ENCODE measurements around the gene ICA1L.
"Not testable (repeated sequence)": the region's sequence is repeated elsewhere in the genome, so short reads cannot be mapped to it uniquely, and the experiment has no call there.

- TF ChIP-seq CTCF (IDR thresholded peaks at IDR 0.05); ZFX (IDR thresholded peaks at IDR 0.05; ENCODE audit: borderline replicate concordance): not testable (repeated sequence)
Measured at GRCh38 chr2:202905507-202905906, 33.9 kb upstream of the ICA1L start.

Data from 22Rv1 (cell line).